Inflammatory macrophage treated with lipopolysaccharide for 1 hour (primary cell): ENCODE measurements around the gene GC.
"Not testable (repeated sequence)": the region's sequence is repeated elsewhere in the genome, so short reads cannot be mapped to it uniquely, and the experiment has no call there.

Experiments used
- DNase-seq, 2 donors: peaks; one replicate each; pipeline ENCODE4 v3.0.0-alpha.2; 2020 to 2022

GC gene, protein sequence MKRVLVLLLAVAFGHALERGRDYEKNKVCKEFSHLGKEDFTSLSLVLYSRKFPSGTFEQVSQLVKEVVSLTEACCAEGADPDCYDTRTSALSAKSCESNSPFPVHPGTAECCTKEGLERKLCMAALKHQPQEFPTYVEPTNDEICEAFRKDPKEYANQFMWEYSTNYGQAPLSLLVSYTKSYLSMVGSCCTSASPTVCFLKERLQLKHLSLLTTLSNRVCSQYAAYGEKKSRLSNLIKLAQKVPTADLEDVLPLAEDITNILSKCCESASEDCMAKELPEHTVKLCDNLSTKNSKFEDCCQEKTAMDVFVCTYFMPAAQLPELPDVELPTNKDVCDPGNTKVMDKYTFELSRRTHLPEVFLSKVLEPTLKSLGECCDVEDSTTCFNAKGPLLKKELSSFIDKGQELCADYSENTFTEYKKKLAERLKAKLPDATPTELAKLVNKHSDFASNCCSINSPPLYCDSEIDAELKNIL

DNA sequence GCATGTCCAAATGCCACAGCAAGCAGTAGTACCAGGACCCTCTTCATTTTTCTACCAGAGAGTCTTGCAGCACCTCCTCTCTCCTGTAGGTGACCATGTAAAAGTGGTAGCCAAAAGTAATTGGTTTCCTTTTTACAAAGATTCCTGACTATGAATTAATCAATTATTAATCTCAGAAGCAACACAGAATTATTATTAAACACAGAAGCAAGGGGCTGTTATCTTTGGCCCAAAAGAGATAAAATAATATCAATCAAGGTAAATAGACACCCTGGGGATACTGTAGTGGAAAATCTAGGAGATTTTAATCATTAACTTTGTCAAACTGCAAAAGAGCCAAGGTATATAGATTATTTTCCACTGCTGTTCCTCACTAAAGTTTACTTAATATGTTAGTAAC is at the start of gene GC:
Gene GC, minus strand, starts transcription at position 108 of the 400 bp plus-strand sequence. Its CDS starts 61 bp downstream, at position 47.
- no peak for DNase-seq

GRCh38 chr4:71833232-71833900 is 49.5 kb upstream of the GC start:
- no peak for DNase-seq

GRCh38 chr4:71832049-71832448 is 48.2 kb upstream of the GC start:
- no peak for DNase-seq

- no peak for DNase-seq
These were observed 46.8 kb upstream of the GC start for GRCh38 chr4:71830497-71831190.

DNA sequence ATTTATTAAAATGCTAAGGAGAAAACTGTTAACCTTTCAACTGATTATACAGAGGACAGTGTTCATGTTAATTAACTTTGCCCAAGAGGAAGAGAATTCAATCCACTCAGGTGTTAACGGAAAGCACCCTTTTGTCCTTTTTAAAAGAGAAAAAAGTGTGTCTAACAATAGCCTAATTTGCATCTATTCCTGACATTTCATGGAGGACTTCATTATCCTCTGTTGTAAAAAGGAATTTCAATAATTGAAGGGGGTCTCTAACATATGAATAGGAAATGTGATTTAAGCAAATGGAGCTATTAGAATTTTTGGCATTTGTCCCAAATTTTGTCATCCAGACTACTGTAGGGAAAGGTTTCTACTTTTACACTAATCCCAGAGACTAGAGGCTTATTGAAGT is 44.6 kb upstream of the GC start:
- no peak for DNase-seq

- DNase-seq = no peak
These were observed 43.9 kb upstream of the GC start for GRCh38 chr4:71827826-71828225.

DNA sequence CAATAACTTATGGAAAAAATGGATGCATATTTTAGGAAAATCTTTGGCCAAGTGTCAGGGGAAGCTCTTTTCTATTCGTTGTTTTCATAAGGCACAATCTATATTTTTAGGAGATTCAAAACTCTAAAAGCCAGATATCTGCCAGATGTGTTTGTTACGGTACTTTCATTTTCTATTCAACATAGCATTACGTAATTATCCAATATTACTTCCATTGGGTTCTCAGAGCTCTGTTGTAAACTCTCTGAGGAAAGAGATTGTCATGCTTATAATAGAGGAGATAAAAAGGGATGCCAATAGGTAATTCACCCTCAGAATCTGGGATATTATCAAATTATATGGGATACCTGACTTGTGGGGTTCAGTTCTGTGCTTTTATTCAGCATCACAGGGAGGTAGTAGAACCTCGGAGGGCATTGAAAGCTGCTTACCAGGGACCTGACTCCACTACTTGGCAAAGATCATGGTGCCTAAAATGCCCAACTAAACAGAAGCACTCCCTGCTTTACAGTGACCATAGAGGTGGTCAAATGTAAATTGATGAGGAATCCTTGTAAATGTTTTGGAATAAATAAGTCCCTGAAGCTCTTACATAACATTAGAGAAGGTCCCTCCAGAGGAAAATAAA is 32.9 kb upstream of the GC start:
- no peak for DNase-seq

DNA sequence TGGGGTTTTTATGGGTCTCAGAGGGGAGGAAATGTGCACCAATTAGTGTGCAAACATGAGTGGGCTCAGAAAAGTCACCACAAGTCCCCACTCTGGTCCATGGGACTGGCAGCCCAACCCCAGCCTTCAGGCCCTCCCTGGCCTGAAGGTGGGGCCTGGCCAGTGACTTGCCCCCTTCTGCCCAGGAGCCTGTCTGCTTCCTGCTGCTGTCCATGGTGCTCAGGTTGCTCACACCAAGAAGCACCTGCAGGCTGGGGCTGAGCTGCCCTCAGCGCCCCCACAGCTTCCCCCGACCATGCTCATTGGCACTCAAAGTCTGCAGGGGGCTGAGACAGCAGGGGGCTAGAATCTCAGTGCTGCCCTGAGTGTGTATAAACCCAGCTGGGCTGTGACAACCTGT is 30.6 kb upstream of the GC start:
- no peak for DNase-seq

DNA sequence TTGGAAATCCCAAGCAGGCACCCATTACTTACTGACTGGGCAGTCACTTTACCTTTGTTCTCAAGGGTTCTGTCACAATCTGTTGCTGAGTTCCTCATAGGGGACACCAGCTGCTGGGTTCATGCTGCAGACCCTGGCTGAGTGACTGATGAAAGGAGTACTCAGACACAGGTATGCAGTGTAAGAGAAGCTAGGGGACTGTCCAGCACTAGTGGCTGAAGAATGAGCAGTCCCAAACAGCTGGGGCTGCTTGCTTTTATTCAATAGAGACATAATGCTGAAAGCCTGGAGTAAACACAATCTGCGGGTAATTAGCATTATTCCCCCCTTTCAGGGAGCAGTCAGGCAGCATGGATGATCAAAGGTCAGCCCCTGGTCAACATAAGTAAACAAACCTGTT is 25.9 kb upstream of the GC start:
- not testable (repeated sequence) for DNase-seq

- DNase-seq = no peak
These were observed 23.6 kb upstream of the GC start for GRCh38 chr4:71807469-71807868.

DNA sequence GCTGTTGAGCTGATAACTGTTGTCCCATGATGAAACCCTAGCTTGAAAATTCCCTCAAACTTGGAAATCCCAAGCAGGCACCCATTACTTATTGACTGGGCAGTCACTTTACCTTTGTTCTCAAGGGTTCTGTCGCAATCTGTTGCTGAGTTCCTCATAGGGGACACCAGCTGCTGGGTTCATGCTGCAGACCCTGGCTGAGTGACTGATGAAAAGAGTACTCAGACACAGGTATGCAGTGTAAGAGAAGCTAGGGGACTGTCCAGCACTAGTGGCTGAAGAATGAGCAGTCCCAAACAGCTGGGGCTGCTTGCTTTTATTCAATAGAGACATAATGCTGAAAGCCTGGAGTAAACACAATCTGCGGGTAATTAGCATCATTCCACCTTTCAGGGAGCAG is 21.4 kb upstream of the GC start:
- not testable (repeated sequence) for DNase-seq

- not testable (repeated sequence) for DNase-seq
These were observed 20.3 kb upstream of the GC start for GRCh38 chr4:71804017-71804697.

DNA sequence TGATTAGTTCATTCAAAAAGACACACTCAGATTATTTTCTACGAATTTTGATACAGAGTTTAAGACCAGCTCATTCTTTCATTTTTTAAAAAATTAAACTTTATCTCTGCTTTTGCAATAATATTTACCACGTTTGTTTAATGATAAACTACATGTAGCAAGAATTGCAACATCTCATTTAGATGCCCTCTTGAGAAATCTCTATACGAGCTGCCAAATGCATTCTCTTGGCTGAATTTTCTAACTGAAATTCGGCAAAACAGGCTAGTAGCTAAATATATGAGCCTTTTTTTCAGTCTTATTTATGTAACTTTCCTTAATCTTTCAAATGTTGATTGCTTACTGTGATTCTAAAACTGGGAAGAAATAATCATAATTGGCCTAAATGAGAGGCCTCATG is 2.1 kb upstream of the GC start:
- DNase-seq = no peak

- no peak for DNase-seq
These were observed 804 bp upstream of the GC start for GRCh38 chr4:71784569-71785197.

DNA sequence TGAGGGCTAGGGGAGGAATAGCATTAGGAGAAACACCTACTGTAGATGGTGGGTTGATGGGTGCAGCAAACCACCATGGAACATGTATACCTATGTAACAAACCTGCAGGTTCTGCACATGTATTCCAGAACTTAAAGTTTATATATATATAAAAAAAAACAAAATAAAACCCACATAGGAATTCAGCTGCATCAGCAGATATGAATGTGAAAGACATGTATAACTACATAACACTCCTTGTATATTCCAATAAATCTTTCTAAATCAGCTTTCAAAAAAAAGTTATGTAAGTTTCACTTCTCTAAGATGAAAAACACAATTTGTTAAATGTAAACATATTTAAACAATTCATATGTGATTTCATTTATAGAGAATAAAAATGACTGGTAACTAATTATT is 6.0 kb downstream of the GC start:
- DNase-seq = no peak

GRCh38 chr4:71775449-71775848 is 8.4 kb downstream of the GC start:
- DNase-seq = no peak

GRCh38 chr4:71774136-71774535 is 9.7 kb downstream of the GC start:
- DNase-seq = no peak

GRCh38 chr4:71773004-71773403 is 10.9 kb downstream of the GC start:
- DNase-seq = no peak

DNA sequence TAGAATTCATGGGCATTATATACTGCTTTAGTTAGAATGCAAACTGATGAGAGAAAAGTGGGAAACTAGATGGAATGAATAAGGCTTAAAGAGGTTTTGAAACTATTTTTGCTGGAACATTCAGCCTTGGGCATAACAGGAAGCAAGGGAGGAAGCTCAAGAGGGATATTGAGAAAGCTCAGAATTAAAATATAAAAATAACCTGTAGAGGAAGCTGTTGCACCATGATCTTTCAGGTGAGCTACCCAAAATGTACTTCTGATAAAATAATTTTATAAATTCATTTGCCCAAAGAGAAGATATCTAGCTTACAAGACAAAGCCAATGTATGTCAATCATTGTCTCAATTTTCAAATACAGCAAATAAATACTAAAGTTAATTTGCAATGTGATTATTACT is 11.3 kb downstream of the GC start:
- no peak for DNase-seq

DNA sequence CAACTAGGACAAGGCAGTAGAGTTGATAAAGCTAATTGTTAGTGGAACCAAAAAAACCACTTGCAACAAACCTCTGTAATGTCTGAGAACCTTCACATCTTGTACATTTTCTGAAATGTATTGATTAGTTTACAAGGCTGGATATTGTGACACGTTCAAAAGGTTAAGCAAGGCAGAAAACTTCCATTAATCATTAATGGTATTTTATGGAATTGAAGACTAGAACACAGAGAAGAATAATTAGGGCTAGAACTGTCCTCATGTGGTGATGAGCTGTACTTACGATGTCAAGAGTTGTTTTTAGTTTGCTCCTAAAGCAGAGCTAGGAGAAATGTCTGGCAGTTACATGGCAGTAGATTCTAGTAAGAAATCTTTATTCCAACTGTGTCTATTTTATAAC is 12.3 kb downstream of the GC start:
- no peak for DNase-seq

DNA sequence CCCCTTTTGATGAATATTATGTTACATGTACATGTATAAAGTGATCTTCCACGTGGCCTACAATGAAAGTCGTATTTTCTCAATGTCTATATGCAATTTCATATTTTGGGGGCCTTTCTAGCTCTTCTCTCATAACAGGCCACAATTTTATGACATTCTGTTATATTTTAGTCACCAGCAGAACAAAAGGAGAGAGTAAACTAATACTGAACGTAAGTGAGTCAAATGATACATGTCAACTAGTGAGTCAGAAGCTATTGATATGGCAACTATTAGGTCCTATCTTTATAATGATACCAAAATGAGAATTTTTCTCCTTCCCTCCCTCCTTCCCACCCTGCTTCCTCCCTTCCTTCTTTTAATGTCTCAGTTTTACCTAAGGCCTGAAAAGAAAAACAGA is 14.4 kb downstream of the GC start:
- no peak for DNase-seq

- no peak for DNase-seq
These were observed 15.8 kb downstream of the GC start for GRCh38 chr4:71768123-71768522.
